ENCODE data around the gene PDE8A. TPM values are rescaled to one million over a fixed set of nuclear protein-coding genes. Genes with fewer than 3 reads are reported as not detected.

The PDE8A gene
- total and polyA plus RNA-seq, 2 donors (not counting 1 experiment from before 2014, with no cell fraction given) = 17.7 to 26.3 TPM

DNA sequence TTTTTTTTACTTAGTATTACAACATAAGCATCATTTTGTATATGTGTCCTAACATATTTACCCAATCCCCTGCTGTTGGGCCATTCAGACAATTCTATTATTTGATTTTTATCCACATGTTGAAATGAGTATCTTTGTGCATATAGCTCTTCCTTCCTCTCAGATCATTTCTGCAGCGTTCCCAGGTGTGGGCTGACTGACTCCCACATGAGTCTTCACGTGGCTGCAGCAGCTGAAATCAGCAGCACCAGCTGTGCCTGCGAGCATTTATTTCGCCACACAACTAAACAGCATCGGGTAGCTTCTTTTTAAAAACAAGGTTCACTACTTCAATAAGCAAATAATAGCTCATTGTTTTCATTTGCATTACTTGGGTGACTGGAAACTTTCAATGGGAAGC is 44.5 kb upstream of the PDE8A start:
- Histone ChIP-seq H3K27me3 (ENCODE audit: control insufficient read depth, insufficient read depth, low read length) (no peaks in the 10 kb centered on the region), H3K9ac (ENCODE audit: insufficient read depth, low read length) (no peak overlapping the region), H3K79me2 (ENCODE audit: control insufficient read depth, insufficient read depth, low read length) (no peaks in the 10 kb centered on the region), H3K9me3 (ENCODE audit: control insufficient read depth, insufficient read depth, low read depth, low read length) (no peaks in the 10 kb centered on the region), H3K4me3 (replicated peaks in 1 of 4; ENCODE audit: control extremely low read depth in 1 of 4, insufficient read depth in 1 of 4, low read depth in 3 of 4, low read length in 4 of 4) (no peak overlapping the region), H2AFZ (ENCODE audit: low read length) (no peak overlapping the region), H3K4me2 (ENCODE audit: extremely low read depth, insufficient read depth, low read length) (no peak overlapping the region), H3K27ac (ENCODE audit: insufficient read depth, low read length) (no peak overlapping the region), H3K36me3 (ENCODE audit: control insufficient read depth, insufficient read depth, low read length) (no peaks in the 10 kb centered on the region), H4K20me1 (ENCODE audit: control insufficient read depth, extremely low read depth, insufficient read depth, low read length) (no peaks in the 10 kb centered on the region), H3K4me1 (ENCODE audit: control insufficient read depth, extremely low read depth, insufficient read depth, low read length) (no peaks in the 10 kb centered on the region)
- DNase-seq (ENCODE audit: low read depth in 2 of 2) = no peak
- no peak for TF ChIP-seq EZH2 (IDR thresholded peaks at IDR 0.05; ENCODE audit: low read length, missing control alignments)
- TF ChIP-seq, protein P1, sequence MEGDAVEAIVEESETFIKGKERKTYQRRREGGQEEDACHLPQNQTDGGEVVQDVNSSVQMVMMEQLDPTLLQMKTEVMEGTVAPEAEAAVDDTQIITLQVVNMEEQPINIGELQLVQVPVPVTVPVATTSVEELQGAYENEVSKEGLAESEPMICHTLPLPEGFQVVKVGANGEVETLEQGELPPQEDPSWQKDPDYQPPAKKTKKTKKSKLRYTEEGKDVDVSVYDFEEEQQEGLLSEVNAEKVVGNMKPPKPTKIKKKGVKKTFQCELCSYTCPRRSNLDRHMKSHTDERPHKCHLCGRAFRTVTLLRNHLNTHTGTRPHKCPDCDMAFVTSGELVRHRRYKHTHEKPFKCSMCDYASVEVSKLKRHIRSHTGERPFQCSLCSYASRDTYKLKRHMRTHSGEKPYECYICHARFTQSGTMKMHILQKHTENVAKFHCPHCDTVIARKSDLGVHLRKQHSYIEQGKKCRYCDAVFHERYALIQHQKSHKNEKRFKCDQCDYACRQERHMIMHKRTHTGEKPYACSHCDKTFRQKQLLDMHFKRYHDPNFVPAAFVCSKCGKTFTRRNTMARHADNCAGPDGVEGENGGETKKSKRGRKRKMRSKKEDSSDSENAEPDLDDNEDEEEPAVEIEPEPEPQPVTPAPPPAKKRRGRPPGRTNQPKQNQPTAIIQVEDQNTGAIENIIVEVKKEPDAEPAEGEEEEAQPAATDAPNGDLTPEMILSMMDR (conservative IDR thresholded peaks at IDR 0.05 in 1 of 2, IDR thresholded peaks at IDR 0.05 in 1 of 2; ENCODE audit: low read depth in 1 of 2, low read length in 2 of 2) = no peak

DNA sequence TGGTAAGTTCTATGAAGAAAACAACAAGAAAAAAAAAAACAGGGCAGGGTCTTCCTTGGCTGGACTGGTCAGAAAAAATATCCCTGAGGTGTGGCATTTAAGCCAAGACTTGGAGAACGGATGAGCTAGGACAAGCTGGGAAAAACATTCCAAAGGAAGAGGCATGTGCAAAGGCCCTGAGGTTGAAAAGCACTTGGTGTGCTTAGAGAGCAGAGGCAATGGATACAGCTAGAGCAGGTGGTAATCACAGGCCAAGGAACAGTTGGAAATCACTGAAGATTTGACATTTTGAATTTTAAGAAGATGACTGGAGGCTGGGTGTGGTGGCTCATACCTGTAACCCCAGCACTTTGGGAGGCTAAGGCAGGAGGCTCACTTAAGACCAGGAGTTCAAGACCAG is 42.9 kb upstream of the PDE8A start:
- no peak overlapping the region for H2AFZ ChIP-seq (ENCODE audit: low read length)
- TF ChIP-seq EZH2 (IDR thresholded peaks at IDR 0.05; ENCODE audit: low read length, missing control alignments) = no peak
- TF ChIP-seq, protein P1 (conservative IDR thresholded peaks at IDR 0.05 in 1 of 2, IDR thresholded peaks at IDR 0.05 in 1 of 2; ENCODE audit: low read depth in 1 of 2, low read length in 2 of 2) = no peak

DNA sequence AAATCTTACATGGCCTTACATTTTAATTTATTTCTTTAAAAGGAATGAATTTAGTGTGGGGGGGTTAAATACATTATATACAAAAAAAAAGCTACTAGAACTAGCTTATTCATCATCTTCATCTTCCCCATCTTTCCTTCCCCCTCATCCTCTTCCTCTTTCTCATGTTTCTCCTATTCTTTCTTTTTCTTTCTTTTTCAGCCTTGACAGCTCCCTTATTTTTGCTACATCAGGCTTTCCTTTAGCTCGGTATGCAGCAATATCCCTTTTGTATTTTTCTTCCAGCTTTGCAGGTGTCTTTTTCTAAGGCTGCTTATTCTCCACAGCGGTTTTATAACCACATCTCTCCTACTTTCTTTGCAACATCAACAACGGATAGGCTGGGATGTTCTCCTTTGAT is 41.3 kb upstream of the PDE8A start:
- no peaks in the 10 kb centered on the region for H4K20me1 ChIP-seq (ENCODE audit: control insufficient read depth, extremely low read depth, insufficient read depth, low read length)
- no peaks in the 10 kb centered on the region for H3K4me1 ChIP-seq (ENCODE audit: control insufficient read depth, extremely low read depth, insufficient read depth, low read length)
- H3K27me3 ChIP-seq (ENCODE audit: control insufficient read depth, insufficient read depth, low read length) = no peaks in the 10 kb centered on the region
- no peak overlapping the region for H3K4me3 ChIP-seq (replicated peaks in 1 of 4; ENCODE audit: control extremely low read depth in 1 of 4, insufficient read depth in 1 of 4, low read depth in 3 of 4, low read length in 4 of 4)
- H2AFZ ChIP-seq (ENCODE audit: low read length) = no peak overlapping the region
- no peaks in the 10 kb centered on the region for H3K36me3 ChIP-seq (ENCODE audit: control insufficient read depth, insufficient read depth, low read length)
- H3K9me3 ChIP-seq (ENCODE audit: control insufficient read depth, insufficient read depth, low read depth, low read length) = no peaks in the 10 kb centered on the region
- no peak overlapping the region for H3K9ac ChIP-seq (ENCODE audit: insufficient read depth, low read length)
- TF ChIP-seq, protein P1 (conservative IDR thresholded peaks at IDR 0.05 in 1 of 2, IDR thresholded peaks at IDR 0.05 in 1 of 2; ENCODE audit: low read depth in 1 of 2, low read length in 2 of 2) = no peak
- no peak for TF ChIP-seq EZH2 (IDR thresholded peaks at IDR 0.05; ENCODE audit: low read length, missing control alignments)
- H3K27ac ChIP-seq (ENCODE audit: insufficient read depth, low read length) = no peak overlapping the region
- no peaks in the 10 kb centered on the region for H3K79me2 ChIP-seq (ENCODE audit: control insufficient read depth, insufficient read depth, low read length)
- no peak for DNase-seq (ENCODE audit: low read depth in 2 of 2)
- no peak overlapping the region for H3K4me2 ChIP-seq (ENCODE audit: extremely low read depth, insufficient read depth, low read length)

More for the DNA sequence above, 42.9 kb upstream of the PDE8A start:
- no peak for DNase-seq (ENCODE audit: low read depth in 2 of 2)
- no peaks in the 10 kb centered on the region for H3K9me3 ChIP-seq (ENCODE audit: control insufficient read depth, insufficient read depth, low read depth, low read length)
- H3K4me2 ChIP-seq (ENCODE audit: extremely low read depth, insufficient read depth, low read length) = no peak overlapping the region
- H3K36me3 ChIP-seq (ENCODE audit: control insufficient read depth, insufficient read depth, low read length) = no peaks in the 10 kb centered on the region
- no peaks in the 10 kb centered on the region for H3K4me1 ChIP-seq (ENCODE audit: control insufficient read depth, extremely low read depth, insufficient read depth, low read length)
- H3K27me3 ChIP-seq (ENCODE audit: control insufficient read depth, insufficient read depth, low read length) = no peaks in the 10 kb centered on the region
- no peaks in the 10 kb centered on the region for H4K20me1 ChIP-seq (ENCODE audit: control insufficient read depth, extremely low read depth, insufficient read depth, low read length)
- no peaks in the 10 kb centered on the region for H3K79me2 ChIP-seq (ENCODE audit: control insufficient read depth, insufficient read depth, low read length)
- H3K27ac ChIP-seq (ENCODE audit: insufficient read depth, low read length) = no peak overlapping the region
- no peak overlapping the region for H3K4me3 ChIP-seq (replicated peaks in 1 of 4; ENCODE audit: control extremely low read depth in 1 of 4, insufficient read depth in 1 of 4, low read depth in 3 of 4, low read length in 4 of 4)
- H3K9ac ChIP-seq (ENCODE audit: insufficient read depth, low read length) = no peak overlapping the region
